LNCaP clone FGC (cell line): ENCODE measurements around the gene PTGES3L.
"Not testable (repeated sequence)": the region's sequence is repeated elsewhere in the genome, so short reads cannot be mapped to it uniquely, and the experiment has no call there.

Experiments used
- DNase-seq: peaks from one replicate; pipeline ENCODE4 v3.0.0-alpha.2; 2011; ENCODE audit warnings: low read depth
- H3K4me3 ChIP-seq: 2 replicates; pipeline ENCODE4 v1.5.1; 2011; ENCODE audit warnings: mild to moderate bottlenecking, low read depth, low read length, control low read depth
- TF ChIP-seq, protein P1 (sequence below): IDR thresholded peaks from 2 replicates; pipeline ENCODE4 v1.5.1; 2012; ENCODE audit warnings: mild to moderate bottlenecking; ENCODE audit not compliant: control insufficient read depth, insufficient read depth; ENCODE audit errors: extremely low read depth

PTGES3L gene

GRCh38 chr17:42946812-42947211 is 33.1 kb downstream of the PTGES3L start:
- no peak for DNase-seq
- TF ChIP-seq, protein P1, sequence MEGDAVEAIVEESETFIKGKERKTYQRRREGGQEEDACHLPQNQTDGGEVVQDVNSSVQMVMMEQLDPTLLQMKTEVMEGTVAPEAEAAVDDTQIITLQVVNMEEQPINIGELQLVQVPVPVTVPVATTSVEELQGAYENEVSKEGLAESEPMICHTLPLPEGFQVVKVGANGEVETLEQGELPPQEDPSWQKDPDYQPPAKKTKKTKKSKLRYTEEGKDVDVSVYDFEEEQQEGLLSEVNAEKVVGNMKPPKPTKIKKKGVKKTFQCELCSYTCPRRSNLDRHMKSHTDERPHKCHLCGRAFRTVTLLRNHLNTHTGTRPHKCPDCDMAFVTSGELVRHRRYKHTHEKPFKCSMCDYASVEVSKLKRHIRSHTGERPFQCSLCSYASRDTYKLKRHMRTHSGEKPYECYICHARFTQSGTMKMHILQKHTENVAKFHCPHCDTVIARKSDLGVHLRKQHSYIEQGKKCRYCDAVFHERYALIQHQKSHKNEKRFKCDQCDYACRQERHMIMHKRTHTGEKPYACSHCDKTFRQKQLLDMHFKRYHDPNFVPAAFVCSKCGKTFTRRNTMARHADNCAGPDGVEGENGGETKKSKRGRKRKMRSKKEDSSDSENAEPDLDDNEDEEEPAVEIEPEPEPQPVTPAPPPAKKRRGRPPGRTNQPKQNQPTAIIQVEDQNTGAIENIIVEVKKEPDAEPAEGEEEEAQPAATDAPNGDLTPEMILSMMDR: no peak
- H3K4me3 ChIP-seq: no peak overlapping the region

DNA sequence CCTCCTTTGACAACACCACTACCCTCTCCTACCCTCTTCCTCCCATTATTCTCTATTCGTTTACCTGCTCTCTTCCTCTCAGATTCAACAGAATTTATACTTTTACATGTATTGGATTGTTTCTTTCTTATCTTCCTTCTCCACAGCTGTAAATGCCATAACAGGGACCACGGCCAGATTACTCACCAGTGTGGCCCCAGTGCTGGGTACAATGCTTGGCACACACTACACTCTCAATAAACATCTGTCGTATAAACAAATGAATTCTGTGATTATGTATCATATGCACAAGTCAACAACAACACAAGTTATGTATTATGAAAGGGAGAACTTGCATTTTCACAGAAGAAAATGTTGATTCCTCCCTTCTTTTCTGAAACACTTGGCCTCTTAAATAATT is 35.7 kb downstream of the PTGES3L start:
- TF ChIP-seq, protein P1: no peak
- no peak for DNase-seq
- H3K4me3 ChIP-seq: no peak overlapping the region

DNA sequence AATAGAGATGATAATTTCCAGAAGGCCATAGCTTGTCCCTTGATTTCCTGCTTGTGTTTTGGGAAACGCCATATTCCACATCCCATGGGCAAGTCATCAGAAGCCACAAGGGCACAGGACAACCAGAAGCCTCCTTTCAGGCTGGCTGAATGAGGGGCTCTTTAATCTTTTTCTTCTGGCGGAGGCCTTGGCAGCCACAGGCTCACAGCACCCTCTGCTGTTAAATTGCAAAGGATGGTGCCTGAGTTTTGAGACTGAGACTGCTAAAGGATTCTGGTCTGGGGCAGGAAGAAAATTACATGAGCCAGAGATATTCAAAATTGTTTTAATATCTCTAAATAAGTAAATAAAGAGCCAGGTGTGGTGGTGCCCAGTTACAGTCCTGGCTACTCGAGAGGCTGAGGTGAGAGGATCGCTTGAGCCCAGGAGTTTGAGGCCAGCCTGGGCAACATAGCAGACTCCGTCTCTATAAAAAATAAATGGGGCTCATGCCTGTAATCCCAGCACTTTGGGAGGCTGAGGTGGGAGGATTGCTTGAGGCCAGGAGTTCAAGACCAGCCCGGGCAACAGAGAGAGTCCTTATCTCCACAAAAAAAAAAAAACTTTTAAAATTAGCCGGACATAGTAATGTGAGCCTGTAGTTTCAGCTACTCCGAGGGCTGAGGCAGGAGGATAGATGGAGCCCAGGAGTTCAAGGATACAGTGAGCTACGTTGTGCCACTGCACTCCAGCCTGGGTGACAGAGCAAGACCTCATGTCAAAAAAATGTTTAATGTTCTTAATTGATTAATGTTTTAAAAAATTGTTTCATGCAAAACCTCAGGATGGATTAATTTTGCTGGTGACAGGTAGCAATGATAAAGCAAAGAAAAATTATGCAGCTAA is 41.9 kb downstream of the PTGES3L start:
- H3K4me3 ChIP-seq: no peak overlapping the region
- TF ChIP-seq, protein P1: peak; percentile 83
- DNase-seq: no peak

DNA sequence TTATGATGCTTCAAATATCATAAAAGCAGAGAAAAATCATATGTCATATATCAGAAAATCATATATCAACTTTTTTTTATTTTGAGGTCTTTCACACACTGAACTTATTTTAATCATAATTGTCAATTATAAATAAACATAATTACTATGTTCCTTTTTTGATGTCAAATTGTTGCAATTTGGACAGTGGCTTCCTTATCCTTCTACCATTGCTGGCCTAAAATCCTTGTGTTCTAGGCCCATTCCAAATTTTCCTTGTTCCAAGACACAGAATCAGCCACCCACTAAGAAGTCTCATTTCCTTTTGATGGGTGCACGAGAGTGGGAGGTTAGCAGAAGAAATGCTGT is 50.4 kb downstream of the PTGES3L start:
- no peak overlapping the region for H3K4me3 ChIP-seq
- TF ChIP-seq, protein P1: no peak
- no peak for DNase-seq

- no peak overlapping the region for H3K4me3 ChIP-seq
- TF ChIP-seq, protein P1: peak; percentile 44
- DNase-seq: no peak
Measured at GRCh38 chr17:42928714-42929496, 51.0 kb downstream of the PTGES3L start.

GRCh38 chr17:42924891-42925290 is 55.0 kb downstream of the PTGES3L start:
- no peak for DNase-seq
- no peak overlapping the region for H3K4me3 ChIP-seq
- TF ChIP-seq, protein P1: no peak

DNA sequence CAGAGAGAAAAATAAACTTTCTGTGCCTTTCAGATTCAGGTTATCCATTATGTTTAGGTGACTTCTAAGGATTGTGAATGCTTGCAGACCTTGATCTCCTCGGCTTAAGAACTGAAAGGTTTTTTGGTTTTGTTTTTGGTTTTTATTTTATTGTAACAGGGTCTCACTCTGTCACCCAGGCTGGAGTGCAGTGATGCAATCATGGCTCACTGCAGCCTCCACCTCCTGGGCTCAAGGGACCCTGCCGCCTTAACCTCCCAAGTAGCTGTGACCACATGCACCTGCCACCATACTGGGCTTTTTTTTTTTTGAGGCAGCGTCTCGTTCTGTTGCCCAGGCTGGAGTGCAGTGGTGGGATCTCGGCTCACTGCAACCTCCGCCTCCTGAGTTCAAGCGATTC is 56.4 kb downstream of the PTGES3L start:
- DNase-seq, H3K4me3 ChIP-seq: not testable (repeated sequence)
